G401.6 (cell line): Measurements from ENCODE around the gene LRRK2.
"Not testable (repeated sequence)": the region's sequence is repeated elsewhere in the genome, so short reads cannot be mapped to it uniquely, and the experiment has no call there.

Experiments used
- FAIRE-seq: peaks from 2 replicates; lab custom pipeline; 2012; peaks lifted over from hg19 to GRCh38; lab: Jason Lieb, UNC

LRRK2 gene

DNA sequence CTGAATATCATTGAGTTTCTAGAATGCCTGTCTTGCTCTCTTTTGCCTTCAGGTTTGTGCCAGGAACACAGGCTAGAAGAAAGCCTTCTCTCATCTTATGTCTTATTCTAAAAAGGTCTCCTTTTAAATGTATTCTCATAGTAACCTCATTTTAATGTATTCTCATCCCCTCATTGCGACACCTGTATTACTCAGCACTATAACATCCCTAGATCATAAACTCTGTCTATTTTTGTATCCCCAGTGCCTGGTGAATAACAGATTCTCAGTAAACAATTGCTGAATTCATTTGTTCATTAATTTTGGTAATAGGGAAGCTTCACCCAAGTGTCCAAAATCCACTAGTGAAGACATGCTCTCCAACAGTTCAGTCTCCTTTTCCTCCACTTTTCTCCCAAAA lies 8.8 kb upstream of the LRRK2 start:
- FAIRE-seq, result no peak

DNA sequence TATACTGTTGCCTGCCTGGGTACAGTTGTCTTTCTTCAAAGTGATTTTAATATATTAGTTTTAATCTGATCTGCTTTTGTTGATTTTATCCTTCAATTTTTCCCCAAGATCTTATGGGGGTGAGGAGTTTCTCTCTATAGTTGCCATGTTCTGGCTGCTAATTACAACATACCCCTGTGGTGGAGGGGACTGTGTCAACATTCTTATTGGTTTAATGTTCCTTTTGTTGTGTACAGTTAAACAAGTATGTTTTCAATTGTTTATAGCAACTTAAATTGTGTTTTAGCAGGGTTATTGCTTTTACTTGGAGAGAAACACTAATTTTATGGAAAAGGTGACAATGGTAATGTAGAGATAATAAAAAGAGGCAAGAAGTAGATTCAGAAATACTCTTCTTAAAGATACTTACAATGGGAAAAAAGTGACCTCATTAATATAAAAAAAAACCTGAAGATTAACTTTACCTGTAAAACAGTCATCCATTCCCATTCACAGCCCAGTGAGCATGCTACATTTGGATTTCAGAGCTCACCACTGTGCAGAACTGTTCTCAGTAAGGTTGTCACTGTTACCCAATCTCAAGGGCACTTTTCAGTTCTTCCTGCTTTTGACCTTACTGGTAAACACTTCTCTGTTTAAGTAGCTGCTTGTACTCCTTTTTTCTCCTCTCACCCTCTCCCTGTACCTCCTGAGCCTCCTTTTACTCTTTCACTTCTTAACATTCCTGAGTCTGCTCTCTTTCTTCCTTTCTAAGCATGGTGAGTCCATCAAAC lies 8.1 kb upstream of the LRRK2 start:
- FAIRE-seq, result no peak

DNA sequence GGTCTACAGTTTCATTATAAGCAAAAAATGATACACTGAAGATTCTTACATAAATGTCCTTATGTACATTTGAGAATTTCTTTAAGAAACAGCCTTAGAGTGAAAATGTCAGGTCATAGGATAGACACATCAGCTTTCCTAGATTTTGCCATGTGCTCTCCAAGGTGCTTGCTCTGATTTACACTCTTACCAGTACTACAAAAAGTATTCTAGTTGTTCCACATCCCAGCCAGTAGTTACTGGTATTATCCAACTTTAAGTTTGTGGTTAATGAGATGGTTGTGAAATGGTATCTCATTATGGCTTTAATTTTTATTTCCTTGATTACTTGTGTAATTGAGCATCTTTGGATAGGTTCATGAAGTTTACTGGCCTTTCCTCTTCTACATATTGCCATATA lies 5.0 kb upstream of the LRRK2 start:
- no peak for FAIRE-seq

DNA sequence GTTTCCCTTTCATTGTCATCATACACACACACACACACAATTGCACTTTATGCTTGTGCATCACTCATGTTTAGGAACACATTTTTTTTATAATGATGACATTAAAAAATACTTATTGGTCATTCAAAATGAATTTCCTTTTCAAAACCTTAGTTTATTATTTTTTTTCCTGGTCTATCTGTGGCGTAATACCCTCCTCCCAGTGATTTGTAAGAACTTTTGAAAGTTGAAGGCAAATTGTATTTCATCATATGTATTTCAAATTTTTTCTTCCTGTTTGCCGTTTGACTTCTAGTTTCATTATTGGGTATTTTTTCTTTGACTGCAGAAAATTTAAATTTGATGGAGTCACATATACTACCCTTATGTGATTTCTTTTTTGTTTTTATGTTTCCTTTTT lies 2.5 kb upstream of the LRRK2 start:
- FAIRE-seq, result peak; percentile 75

DNA sequence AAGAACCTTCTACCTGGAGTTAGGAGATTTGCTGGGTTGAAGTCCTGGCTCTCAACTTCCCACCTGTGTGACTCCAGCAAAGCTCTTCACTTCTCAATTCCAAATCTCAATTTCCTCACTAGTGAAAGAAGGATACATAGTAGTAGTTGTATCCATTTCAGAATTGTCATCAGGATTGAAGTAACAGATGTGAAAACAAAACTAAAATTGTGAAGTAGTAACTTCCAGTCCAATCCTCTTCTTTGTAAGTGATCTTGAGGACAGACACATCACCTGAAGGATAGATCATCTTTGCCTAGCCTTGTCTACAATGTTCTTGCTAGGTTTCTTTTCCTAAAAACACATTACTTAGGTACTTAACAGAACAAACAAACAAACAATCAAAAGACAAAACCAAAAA lies 1.2 kb upstream of the LRRK2 start:
- FAIRE-seq, result no peak

DNA sequence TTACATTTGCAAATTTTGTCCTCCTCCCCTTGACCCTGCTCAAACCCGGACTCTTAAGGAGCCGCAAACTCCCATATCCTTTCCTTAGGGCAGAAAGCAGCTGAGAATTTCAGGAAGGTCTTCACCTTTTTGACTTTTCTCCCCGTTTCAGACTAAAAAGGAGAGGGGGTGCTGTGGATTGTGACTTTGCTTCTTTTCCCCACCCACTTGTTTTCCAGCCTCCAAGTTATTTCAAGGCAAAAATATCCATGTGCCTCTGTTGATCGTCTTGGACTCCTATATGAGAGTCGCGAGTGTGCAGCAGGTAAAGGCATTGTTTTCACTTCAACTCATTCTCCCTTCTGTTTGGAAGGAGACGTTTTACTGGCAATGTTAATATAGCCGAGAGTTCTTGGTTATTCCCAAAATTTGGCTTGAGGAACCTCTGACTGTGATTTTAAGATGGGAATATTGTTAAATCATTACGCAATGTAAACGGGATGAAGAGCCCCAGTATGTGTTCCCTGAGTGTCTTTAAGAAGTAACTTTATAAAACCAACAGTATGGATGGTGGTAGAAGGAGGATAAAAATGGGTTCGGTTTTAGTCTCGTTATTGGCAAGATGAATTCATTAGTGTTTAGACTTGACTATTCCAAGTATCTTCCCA lies 663 bp downstream of the LRRK2 start:
- no peak for FAIRE-seq

DNA sequence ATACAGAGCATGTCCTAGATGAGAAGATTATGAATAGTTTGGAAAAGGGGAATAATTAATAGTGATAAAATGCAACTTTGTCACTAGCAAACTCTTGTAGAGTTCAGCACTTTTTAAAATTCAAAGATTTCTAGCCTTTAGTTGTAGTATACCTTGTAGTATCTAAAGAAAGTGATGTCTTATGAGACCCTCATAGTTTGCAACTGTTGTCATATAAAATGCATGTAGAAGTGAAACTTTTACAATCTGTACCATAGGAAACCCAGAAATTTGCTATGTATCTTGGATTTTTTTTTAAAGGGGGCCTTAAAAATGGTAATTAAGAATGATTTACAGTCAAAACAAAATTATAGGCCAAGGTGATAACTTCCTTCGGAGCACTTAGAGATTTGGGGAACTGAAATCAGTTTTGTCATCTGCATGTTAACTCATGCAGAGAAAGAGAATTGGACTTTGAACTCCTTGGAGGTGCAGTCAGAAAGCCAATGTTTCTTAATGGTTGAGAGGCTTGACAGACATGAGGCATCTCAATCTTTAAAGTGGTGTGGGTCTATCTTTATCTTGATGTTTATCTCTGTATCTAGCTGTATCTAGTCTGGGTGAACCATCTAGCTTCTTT lies 1.3 kb downstream of the LRRK2 start:
- no peak for FAIRE-seq

DNA sequence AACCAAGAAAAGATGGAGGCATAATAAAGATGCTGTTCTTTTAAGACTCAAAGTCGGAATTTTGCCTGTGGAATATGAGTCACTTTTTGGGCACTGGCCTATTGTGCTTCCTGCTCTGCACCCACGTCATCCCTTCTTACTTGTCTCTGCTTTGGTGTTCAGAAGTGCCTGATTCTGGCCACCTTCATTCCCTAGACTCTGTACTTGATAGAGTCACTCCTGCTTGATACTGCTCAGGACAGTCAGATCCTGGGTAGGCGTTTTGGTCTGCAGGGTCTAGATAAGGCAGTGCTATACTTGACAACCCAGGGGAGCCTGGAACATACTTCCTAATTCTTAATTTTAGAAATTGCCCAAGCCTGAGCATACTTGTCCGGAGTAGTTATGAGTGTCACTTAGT lies 1.9 kb downstream of the LRRK2 start:
- FAIRE-seq, result no peak

DNA sequence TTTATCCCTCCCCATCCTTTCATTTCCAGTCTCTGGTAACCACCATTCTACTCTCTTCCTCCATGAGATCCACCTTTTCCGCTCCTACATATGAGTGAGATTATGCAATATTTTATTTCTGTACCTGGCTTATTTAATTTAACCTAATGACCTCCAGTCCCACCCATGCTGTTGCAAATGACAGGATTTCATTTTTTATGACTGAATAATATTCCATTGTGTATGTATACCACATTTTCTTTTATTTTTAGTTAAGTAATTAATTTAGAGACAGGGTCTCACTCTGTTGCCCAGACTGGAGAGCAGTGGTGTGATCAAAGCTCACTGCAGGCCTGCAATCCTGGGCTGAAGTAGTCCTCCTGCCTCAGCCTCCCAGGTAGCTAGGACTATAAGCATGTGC lies 2.6 kb downstream of the LRRK2 start:
- no peak for FAIRE-seq

DNA sequence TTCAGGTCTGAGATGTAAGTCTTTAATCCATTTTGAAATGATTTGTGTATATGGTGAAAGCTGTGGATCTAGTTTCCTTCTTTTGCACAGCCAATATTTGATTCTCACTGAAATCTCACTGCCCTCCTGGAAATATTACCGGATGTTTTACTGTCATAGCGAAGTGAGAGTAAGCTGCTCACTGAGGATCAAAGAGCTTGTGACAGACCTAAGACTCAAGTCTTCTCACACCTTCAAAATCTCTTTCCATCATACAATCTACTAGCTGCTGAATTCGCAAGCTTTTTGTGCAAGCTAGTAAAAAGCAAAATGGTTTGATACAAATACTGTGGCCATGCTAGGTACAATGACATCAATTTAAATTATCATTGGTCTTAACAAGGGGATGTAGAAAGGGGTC lies 3.9 kb downstream of the LRRK2 start:
- FAIRE-seq, result no peak

DNA sequence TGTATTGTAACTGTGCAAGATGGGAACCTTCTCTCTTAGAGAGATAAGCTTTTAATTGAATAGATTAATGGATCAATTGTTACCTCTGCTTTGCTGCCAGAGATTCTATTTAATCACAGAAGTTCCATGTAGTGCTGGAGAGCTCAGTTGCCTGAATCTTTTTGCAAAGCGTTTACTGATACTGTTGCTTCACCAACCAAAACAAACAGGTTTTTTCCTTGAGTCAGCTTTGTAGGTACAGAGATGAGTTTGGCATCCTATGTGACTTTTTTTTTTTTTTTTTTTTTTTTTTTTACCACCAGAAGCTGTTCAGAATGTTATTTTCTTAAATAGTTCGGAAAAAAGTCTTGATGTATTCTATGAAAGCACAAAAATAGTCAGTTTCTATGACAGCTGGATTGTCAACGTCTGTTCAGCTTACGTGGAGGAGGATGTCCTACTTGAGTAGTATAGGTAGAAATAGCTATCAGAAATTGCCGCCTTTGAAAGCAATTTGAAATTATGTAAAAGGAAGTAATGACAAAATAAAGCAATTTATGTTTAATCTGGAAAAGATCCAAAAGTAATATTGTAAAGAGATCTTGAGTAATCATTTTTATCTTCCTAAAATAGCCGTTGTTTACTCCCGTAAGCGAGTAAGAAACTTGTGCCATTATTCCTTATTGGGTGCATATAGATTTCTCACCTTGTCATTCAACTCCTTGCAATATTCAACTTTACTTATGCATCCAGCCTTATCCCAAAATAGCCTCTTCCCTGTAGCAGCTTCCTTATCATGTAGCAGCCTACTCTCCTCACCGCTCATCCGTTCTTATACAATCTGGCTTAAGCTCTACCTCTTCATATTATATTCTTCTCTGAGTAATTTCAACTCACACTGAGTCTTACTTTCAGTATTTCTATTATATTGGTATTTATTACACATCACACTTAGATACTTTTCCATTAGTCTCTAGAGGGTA lies 5.2 kb downstream of the LRRK2 start:
- no peak for FAIRE-seq

DNA sequence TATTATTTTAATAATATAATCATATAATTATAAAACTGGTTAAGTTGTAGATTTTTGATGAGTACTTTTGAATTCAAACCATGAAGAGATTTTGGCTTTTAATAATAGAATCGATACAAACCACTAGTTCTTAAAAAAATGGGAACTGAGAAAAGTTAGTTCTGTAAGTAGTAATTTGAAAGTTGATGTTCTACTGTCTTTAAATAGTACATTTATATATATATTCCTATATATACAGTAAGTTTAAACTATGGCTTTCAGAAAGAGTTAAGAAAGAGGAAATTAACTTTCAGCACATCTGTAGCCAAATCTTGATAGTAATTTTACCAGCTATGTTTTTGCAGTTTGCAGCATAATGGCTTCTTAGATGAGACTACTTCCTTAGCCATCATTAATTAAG lies 7.8 kb downstream of the LRRK2 start:
- FAIRE-seq, result no peak

DNA sequence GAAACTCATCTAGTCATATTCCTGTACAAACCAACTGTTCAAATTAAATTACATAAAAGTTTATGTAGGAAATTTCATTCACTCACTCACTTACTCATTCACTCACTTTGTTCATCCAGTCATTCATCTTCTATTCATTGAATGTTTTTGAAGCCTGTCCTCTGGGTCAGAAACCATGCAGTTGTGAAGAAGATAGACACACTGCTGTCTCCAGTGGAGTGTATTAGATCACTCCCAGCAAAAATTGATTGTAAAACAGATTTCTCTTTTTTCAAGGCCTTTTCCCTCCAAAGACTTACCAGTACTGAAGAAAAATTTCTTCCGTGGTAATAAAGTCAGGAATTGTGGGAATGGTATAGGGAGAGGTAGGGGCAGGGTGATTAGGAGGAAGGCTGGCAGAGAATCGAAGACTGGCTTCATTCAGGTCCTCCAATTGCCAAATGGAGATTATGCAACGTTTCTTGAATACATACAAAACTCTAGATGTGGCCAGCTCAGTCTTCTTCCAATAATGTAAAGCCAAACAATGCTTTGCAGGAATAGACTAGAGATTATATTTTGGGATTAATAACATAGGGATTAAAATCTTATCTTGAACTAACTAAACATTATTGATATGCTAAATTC lies 9.1 kb downstream of the LRRK2 start:
- no peak for FAIRE-seq

DNA sequence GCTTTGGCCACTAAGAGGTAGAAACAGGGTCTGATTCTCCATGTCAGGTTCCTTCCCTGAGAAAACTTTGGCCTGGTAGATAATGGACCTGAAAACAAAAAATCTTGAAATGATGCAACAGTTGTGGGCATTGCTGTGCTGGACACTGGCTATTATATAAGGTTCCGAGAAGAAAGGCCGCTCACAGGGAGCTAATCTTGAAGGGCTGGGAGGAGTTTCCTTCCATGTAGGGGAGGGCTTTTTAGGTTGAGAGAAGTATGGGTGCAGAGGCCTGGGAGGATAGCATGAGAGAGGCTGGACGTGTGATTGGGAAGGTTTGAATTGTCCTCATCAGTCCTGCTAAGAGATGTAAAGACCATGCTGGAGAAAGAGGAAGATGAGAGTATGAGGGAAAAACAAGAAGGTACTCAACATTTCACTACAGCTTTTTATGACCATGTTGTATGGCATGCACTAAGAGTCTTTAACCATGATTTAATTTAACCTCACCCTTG lies 11.6 kb downstream of the LRRK2 start:
- no peak for FAIRE-seq

DNA sequence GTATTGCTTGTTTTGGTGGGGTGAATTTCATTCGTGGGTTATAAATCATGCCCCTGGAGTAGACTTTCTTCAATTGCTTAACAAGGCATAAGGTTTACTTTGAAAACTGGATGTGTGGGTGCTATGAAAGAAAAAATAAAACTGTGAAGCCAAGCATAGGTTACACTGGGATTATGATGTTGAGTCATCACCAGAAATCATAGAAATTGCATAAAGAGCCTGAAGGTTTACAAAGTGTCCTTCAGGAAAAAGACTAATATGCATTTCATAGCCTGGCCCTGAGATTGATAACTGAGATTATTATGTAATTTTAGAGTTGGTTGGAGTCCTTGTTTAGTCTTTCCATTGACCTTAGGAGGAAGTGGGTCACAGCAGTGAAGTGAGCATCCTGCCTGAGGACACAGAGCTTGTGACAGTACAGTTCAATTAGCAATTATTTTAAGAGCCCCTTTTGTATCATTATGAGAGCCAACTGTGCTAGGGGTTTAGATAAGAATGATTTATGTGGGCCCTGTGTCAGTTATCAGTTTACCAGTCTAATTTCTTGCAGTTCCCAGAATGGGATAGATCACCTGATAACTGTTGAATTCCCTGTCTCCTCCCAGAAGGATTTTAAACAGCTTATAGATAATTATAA lies 13.6 kb downstream of the LRRK2 start:
- no peak for FAIRE-seq

DNA sequence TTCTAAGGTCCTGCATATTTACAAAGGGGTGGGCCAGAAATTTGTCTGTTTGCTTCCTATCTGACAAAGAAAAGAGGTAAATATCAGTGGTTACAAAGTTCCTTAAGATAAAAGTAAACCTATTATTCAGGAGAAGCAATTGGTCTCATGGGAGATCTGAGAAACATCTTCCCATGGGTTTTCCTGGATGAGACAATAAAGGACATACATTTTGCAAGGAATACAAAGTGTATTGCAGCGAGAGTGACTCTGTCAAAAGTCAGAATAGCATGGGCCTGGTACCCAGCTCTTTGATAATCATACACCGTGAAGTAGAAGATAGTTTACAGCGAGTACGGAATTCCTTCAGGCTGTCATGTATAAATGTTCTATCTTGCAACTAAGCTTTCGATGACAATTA lies 14.2 kb downstream of the LRRK2 start:
- FAIRE-seq, result no peak

DNA sequence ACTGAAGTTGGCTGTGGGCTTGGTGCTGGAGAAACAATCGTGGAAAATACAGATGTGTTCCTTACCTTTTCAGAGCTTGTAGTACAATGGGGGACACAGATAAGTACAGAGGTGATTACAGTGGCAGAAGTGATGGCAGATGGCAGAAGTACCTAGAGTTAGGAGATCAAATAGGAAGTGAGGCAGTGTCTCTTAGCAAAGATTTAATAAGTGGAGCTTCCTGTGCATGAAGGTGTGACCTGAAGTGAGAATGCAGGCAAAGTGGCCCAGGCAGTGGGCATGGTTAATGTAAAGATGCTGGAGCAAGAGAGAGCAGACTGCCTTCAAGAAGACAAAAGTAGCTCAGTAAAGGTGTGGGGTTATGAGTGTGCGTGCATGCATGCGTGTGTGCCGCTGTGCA lies 16.0 kb downstream of the LRRK2 start:
- no peak for FAIRE-seq

DNA sequence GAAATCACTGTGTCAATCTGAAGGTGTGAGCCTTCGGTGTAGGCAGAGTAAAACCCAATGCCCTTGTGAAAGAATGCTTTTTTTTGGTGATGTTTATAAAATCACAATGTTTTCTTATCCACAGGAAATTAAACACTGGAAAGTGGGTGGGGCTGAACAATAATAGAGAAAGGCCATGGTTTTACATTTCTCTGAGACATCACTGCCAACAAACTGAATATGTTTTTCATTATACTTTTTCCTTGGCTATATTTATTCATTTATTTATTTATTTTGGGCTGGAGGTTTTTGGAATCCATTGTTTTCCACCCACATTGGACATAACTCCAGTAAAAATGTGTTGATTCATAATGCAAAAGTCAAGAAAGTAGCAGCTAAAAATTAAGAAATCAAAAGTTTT lies 16.9 kb downstream of the LRRK2 start:
- no peak for FAIRE-seq

DNA sequence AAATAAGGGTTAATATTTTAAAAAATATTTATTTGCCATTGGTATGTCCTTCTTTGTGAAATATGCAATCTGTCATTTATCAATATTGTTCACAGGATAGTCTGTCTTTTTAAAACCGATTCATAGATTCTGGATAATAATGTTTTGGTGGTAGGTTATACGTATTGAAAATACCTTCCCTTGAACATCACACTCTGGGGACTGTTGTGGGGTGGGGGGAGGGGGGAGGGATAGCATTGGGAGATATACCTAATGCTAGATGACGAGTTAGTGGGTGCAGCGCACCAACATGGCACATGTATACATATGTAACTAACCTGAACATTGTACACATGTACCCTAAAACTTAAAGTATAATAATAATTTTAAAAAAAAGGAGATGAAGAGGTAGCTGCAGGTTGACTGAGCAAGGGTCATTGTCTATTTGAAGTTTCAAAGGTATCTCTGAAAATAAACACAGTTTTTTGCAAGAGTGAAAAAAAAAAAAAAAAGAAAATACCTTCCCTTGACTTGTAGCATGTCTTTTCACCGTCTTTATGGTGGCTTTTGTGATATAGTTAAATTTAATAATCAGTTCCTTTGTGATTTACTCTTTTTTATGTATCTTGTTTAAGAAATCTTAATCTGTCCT lies 19.8 kb downstream of the LRRK2 start:
- not testable (repeated sequence) for FAIRE-seq

DNA sequence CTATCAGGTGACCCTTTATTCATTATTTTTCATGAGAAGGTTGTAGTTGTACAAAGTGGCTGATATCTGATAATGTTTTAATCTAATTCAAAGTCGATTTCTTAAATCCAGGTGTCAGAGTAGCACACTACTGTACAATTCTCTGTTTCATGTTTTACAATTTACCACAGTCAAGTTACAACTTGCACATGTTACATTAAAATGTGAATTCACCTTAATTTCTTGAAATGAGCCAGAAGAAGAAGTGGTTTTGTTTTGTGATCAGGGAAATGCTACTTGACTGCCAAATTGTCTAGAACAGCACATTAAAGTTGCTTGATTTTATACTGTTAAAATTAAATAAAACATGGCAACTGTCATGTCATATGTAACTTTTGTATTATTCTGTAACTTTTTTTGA lies 23.2 kb downstream of the LRRK2 start:
- FAIRE-seq, result no peak
